Activated CD4-positive, alpha-beta memory T cell treated with anti-CD3 and anti-CD28 coated beads for 36 hours (primary cell): ENCODE measurements around the gene TRIM73. TPM values are rescaled to one million over a fixed set of nuclear protein-coding genes. Genes with fewer than 3 reads are reported as not detected.
"Not testable (repeated sequence)": the region's sequence is repeated elsewhere in the genome, so short reads cannot be mapped to it uniquely, and the experiment has no call there.

ENCODE experiments used
- CTCF ChIA-PET: fragments of 350-600 bp; sonication (Branson Sonifier 250); formaldehyde crosslinking; loops from one replicate; lab custom pipeline; 2021; ENCODE audit warnings: antibody characterized with exemption, inconsistent platforms; lab: Charles Lee
- POLR2A ChIA-PET: fragments of 350-600 bp; sonication (Branson Sonifier 250); formaldehyde crosslinking; loops from one replicate; lab custom pipeline; 2021; ENCODE audit warnings: antibody characterized with exemption; lab: Charles Lee
- DNase-seq: peaks from one replicate; pipeline ENCODE4 v3.0.0-alpha.2; 2020
- H3K27ac Mint-ChIP-seq: one replicate; pipeline ENCODE4 v1.8.0; 2021; ENCODE audit warnings: mixed read lengths
- H3K27me3 Mint-ChIP-seq: one replicate; pipeline ENCODE4 v1.8.0; 2021; ENCODE audit warnings: mixed read lengths
- H3K36me3 Mint-ChIP-seq: one replicate; pipeline ENCODE4 v1.8.0; 2021; ENCODE audit warnings: mixed read lengths
- H3K4me1 Mint-ChIP-seq: one replicate; pipeline ENCODE4 v1.8.0; 2021; ENCODE audit warnings: low read depth, mixed read lengths
- H3K4me3 Mint-ChIP-seq: one replicate; pipeline ENCODE4 v1.8.0; 2021; ENCODE audit warnings: mild to moderate bottlenecking, mixed read lengths
- H3K9me3 Mint-ChIP-seq: one replicate; pipeline ENCODE4 v1.8.0; 2021; ENCODE audit warnings: mixed read lengths
- intact Hi-C: fragments of 100-400 bp; cut with micrococcal nuclease; formaldehyde crosslinking; loops from one replicate; pipeline ENCODE4 v1.15.1; 2023
- total RNA-seq, 2 experiments: library from RNA; stranded (reverse); gene quantifications; one replicate each; pipeline ENCODE4 v1.2.3, GENCODE V29; 2021

Gene TRIM73
- total RNA-seq, 2 experiments from 2014 or later, result 3.5 to 3.6 TPM

GRCh38 chr7:75403455-75404443 is 8.3 kb downstream of the TRIM73 start:
- DNase-seq, H3K27me3 Mint-ChIP-seq, H3K4me3 Mint-ChIP-seq, H3K4me1 Mint-ChIP-seq, H3K9me3 Mint-ChIP-seq, H3K36me3 Mint-ChIP-seq, CTCF ChIA-PET, POLR2A ChIA-PET, H3K27ac Mint-ChIP-seq, intact Hi-C loops: not testable (repeated sequence)

DNA sequence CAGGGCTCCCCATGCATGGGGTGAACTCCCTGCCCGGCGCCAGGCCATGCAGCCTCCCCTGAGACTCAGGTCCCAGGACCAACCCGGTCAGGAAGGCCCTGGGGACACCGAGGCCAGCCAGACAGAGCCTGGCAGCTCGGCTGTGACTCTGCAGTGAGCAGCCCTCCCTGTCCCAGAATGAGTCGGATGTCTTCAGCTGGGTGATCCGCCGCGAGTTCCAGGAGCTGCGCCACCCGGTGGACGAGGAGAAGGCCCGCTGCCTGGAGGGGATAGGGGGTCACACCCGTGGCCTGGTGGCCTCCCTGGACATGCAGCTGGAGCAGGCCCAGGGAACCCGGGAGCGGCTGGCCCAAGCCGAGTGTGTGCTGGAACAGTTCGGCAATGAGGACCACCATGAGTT is 9.2 kb downstream of the TRIM73 start:
- H3K4me1 Mint-ChIP-seq, H3K27ac Mint-ChIP-seq, H3K27me3 Mint-ChIP-seq, CTCF ChIA-PET, H3K9me3 Mint-ChIP-seq, H3K4me3 Mint-ChIP-seq, H3K36me3 Mint-ChIP-seq, intact Hi-C loops, DNase-seq, POLR2A ChIA-PET: not testable (repeated sequence)

DNA sequence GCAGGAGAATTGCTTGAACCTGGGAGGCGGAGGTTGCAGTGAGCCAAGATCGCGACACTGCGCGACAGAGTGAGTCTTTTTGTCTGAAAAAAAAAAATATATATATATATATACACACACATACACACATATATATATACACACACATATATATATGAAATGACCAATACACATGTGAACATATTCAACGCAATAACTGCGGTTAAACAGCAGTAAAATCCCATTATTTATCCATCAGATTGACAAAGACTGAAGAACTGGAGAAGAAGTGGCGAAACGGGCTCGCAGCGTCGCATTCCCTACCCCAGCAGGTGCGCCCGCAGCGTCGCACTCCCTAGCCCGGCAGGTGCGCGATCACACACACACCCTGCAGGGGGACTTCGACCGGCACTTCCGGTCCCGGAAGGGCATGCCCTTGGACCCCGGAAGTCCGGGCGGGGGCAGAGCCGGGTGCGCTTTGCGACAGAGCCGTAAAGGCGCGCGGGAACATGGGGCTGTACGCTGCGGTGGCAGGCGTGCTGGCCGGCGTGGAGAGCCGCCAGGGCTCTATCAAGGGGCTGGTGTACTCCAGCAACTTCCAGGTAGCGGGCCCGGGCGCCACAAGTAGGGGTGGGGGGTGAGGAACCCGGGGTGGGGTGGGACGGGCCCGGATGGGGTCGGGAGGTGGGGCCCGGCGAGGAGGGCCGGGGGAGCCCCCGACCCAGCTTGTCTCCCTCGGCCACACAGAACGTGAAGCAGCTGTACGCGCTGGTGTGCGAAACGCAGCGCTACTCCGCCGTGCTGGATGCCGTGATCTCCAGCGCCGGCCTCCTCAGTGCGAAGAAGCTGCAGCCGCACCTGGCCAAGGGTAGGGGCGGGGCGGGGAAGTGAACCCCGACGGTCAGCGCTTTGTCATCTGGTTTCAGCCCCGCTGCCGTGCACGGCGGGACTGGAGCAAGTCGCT is 14.7 kb downstream of the TRIM73 start:
- H3K27ac Mint-ChIP-seq, H3K4me1 Mint-ChIP-seq, DNase-seq, CTCF ChIA-PET, H3K27me3 Mint-ChIP-seq, intact Hi-C loops, H3K36me3 Mint-ChIP-seq, POLR2A ChIA-PET, H3K9me3 Mint-ChIP-seq: not testable (repeated sequence)
- H3K4me3 Mint-ChIP-seq, result peak overlapping the region; percentile 45

GRCh38 chr7:75410823-75411173 is 15.4 kb downstream of the TRIM73 start:
- H3K36me3 Mint-ChIP-seq, CTCF ChIA-PET, DNase-seq, H3K27me3 Mint-ChIP-seq, H3K27ac Mint-ChIP-seq, POLR2A ChIA-PET, H3K9me3 Mint-ChIP-seq, H3K4me1 Mint-ChIP-seq, H3K4me3 Mint-ChIP-seq, intact Hi-C loops: not testable (repeated sequence)

DNA sequence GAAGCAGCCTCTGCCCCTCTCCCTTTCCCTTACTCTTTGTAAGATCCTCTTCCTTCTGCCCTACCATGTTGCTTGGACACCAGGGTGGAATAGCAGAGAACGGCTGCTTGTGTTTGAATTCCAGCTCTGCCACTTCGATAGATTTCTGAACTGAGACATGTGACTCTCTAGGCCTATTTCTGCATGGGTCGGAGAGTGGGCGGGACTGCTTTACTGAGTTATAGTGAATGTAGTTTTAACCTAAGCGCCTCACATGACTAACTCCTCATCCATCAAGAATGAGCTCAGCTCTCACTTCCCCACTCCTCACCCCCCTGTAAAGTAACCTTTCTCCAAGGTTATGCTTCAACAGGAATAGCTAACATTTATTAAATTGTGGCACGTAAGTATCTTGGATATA is 18.8 kb downstream of the TRIM73 start:
- CTCF ChIA-PET, DNase-seq: not testable (repeated sequence)

GRCh38 chr7:75414708-75415427 is 19.4 kb downstream of the TRIM73 start:
- H3K27me3 Mint-ChIP-seq, H3K4me1 Mint-ChIP-seq, H3K27ac Mint-ChIP-seq, intact Hi-C loops, CTCF ChIA-PET, H3K4me3 Mint-ChIP-seq, DNase-seq, H3K9me3 Mint-ChIP-seq, POLR2A ChIA-PET, H3K36me3 Mint-ChIP-seq: not testable (repeated sequence)

More for the DNA sequence above, 18.8 kb downstream of the TRIM73 start:
- intact Hi-C loops, H3K27ac Mint-ChIP-seq, H3K4me3 Mint-ChIP-seq, H3K27me3 Mint-ChIP-seq, H3K4me1 Mint-ChIP-seq, H3K36me3 Mint-ChIP-seq, POLR2A ChIA-PET, H3K9me3 Mint-ChIP-seq: not testable (repeated sequence)

DNA sequence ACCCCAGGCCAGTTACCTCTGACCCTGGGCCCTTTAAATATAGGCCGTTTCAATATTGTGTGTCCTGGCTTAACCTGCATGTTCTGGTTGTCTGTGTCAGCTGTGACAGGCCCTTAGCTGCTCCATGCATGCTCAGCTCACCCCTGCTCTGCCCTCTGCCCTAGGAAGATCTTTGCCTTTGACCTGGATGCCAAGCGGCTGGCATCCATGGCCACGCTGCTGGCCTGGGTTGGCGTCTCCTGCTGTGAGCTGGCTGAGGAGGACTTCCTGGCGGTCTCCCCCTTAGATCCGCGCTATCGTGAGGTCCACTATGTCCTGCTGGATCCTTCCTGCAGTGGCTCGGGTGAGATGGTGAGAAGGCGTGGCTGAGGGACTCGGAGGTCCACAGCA is 20.0 kb downstream of the TRIM73 start:
- DNase-seq, H3K27ac Mint-ChIP-seq, intact Hi-C loops, CTCF ChIA-PET, H3K9me3 Mint-ChIP-seq, POLR2A ChIA-PET, H3K36me3 Mint-ChIP-seq, H3K4me3 Mint-ChIP-seq, H3K4me1 Mint-ChIP-seq, H3K27me3 Mint-ChIP-seq: not testable (repeated sequence)

DNA sequence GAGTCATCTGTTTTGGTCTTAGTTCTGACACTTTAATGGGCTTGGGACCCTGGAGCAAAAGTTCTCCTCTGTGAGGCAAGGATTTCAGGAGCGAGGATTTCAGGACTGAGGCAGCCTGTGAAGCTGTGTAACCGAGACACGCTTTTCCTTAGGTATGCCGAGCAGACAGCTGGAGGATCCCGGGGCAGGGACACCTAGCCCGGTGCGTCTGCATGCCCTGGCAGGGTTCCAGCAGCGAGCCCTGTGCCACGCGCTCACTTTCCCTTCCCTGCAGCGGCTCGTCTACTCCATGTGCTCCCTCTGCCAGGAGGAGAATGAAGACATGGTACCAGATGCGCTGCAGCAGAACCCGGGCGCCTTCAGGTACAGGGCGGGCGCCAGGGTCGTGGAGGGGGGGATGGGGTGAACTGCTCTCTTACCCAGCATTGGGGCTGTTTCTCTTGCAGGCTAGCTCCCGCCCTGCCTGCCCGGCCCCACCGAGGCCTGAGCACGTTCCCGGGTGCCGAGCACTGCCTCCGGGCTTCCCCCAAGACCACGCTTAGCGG is 20.5 kb downstream of the TRIM73 start:
- H3K36me3 Mint-ChIP-seq, intact Hi-C loops, CTCF ChIA-PET, POLR2A ChIA-PET, DNase-seq, H3K4me1 Mint-ChIP-seq, H3K4me3 Mint-ChIP-seq, H3K27ac Mint-ChIP-seq, H3K9me3 Mint-ChIP-seq, H3K27me3 Mint-ChIP-seq: not testable (repeated sequence)

GRCh38 chr7:75416787-75417186 is 21.4 kb downstream of the TRIM73 start:
- H3K9me3 Mint-ChIP-seq, H3K4me3 Mint-ChIP-seq, POLR2A ChIA-PET, H3K27ac Mint-ChIP-seq, intact Hi-C loops, H3K4me1 Mint-ChIP-seq, H3K27me3 Mint-ChIP-seq, DNase-seq, CTCF ChIA-PET, H3K36me3 Mint-ChIP-seq: not testable (repeated sequence)

DNA sequence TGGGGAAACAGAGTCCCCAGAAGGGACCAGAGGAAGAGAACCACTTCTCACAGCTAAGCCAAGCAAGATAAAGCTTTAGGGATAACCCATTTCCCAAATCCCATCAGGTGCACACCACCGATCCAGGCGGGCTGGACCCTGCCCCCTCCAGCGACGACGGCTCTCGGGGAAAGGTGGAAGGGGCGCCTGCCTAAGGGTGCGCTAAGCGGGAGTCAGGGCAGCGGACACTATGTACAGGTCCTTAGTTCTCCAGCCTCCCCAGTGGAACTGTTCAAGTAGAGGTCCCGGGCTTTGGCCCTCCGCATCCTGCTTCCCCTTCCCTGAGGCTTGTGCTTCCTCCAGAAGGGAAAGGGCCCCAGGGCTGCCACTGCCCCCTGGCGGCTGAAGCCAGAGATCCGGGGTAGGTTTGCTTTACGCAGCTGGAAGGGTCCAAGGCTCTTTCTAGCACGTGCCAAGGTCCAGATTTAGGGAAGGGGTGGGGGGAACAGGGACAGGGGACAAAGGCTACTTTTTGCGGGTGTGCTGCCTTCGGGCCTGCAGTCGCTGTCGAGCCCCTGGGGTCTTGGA is 22.9 kb downstream of the TRIM73 start:
- H3K9me3 Mint-ChIP-seq, H3K4me1 Mint-ChIP-seq, H3K27me3 Mint-ChIP-seq, intact Hi-C loops, DNase-seq, H3K4me3 Mint-ChIP-seq, POLR2A ChIA-PET, H3K36me3 Mint-ChIP-seq, CTCF ChIA-PET, H3K27ac Mint-ChIP-seq: not testable (repeated sequence)

GRCh38 chr7:75419210-75419609 is 23.8 kb downstream of the TRIM73 start:
- CTCF ChIA-PET, intact Hi-C loops, H3K9me3 Mint-ChIP-seq, H3K27me3 Mint-ChIP-seq, H3K27ac Mint-ChIP-seq, H3K4me1 Mint-ChIP-seq, H3K4me3 Mint-ChIP-seq, DNase-seq, POLR2A ChIA-PET: not testable (repeated sequence)
- H3K36me3 Mint-ChIP-seq, result peaks cover 13% of the 10 kb centered on the region
